Ishikawa (cell line): ENCODE measurements around the gene VIM.

Experiments used
- CEBPB ChIP-seq: IDR thresholded peaks from 2 replicates; pipeline ENCODE4 v1.6.1; 2012
- CREB1 ChIP-seq: IDR thresholded peaks from 2 replicates; pipeline ENCODE4 v1.6.1; 2012; ENCODE audit warnings: low read depth
- EGR1 ChIP-seq: IDR thresholded peaks from 2 replicates; pipeline ENCODE4 v1.6.1; 2012
- EP300 ChIP-seq: IDR thresholded peaks from 2 replicates; pipeline ENCODE4 v1.6.1; 2012; ENCODE audit warnings: borderline replicate concordance
- FOXM1 ChIP-seq: IDR thresholded peaks from 2 replicates; pipeline ENCODE4 v1.6.1; 2012; ENCODE audit warnings: low read depth, borderline replicate concordance
- NFIC ChIP-seq: IDR thresholded peaks from 2 replicates; pipeline ENCODE4 v1.6.1; 2012
- RAD21 ChIP-seq: IDR thresholded peaks from 2 replicates; pipeline ENCODE4 v1.6.1; 2012; ENCODE audit warnings: low read depth
- TAF1 ChIP-seq: IDR thresholded peaks from 2 replicates; pipeline ENCODE4 v1.6.1; 2012; ENCODE audit warnings: low read depth, mild to moderate bottlenecking
- TCF12 ChIP-seq: IDR thresholded peaks from 2 replicates; pipeline ENCODE4 v1.6.1; 2012; ENCODE audit warnings: low read depth
- TEAD4 ChIP-seq: IDR thresholded peaks from 2 replicates; pipeline ENCODE4 v1.6.1; 2012
- YY1 ChIP-seq: IDR thresholded peaks from 2 replicates; pipeline ENCODE4 v1.6.1; 2012; ENCODE audit warnings: low read depth
- ZBTB7A ChIP-seq: IDR thresholded peaks from 2 replicates; pipeline ENCODE4 v1.6.1; 2012; ENCODE audit warnings: low read depth
- TF ChIP-seq, protein P1 (sequence below): IDR thresholded peaks from 2 replicates; pipeline ENCODE4 v1.6.1; 2012
- TF ChIP-seq, protein P2 (sequence below): IDR thresholded peaks from 2 replicates; pipeline ENCODE4 v1.6.1; 2012
- TF ChIP-seq, protein P3 (sequence below): IDR thresholded peaks from 2 replicates; pipeline ENCODE4 v1.6.1; 2012; ENCODE audit warnings: low read depth, mild to moderate bottlenecking

VIM gene

DNA sequence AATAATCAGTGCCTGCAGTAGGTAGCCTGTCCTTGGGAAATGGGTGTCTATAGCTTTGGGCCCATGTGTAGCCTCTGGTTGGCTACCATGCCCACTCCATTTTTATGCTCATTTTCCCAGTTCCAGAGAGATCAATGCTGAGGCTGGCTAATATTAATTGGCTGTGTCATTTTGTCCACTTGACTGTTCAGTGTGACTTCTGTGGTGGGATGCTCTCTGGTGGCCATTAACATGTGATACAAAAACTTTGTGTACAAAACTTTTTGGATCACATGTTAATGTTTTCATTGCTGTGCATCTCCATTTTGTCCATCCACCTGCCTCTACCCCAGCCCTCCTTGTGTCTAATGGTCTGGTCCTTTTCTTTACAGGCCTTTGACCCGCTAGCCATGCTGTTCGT, 22.7 kb downstream of the VIM start:
- no peak for TF ChIP-seq CREB1
- no peak for TF ChIP-seq EGR1
- TF ChIP-seq, protein P1, sequence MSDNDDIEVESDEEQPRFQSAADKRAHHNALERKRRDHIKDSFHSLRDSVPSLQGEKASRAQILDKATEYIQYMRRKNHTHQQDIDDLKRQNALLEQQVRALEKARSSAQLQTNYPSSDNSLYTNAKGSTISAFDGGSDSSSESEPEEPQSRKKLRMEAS, result no peak
- no peak for TF ChIP-seq RAD21
- no peak for TF ChIP-seq TEAD4
- no peak for TF ChIP-seq FOXM1
- TF ChIP-seq CEBPB, result no peak
- no peak for TF ChIP-seq TAF1
- no peak for TF ChIP-seq EP300
- no peak for TF ChIP-seq TCF12
- no peak for TF ChIP-seq YY1
- no peak for TF ChIP-seq NFIC
- TF ChIP-seq, protein P2, sequence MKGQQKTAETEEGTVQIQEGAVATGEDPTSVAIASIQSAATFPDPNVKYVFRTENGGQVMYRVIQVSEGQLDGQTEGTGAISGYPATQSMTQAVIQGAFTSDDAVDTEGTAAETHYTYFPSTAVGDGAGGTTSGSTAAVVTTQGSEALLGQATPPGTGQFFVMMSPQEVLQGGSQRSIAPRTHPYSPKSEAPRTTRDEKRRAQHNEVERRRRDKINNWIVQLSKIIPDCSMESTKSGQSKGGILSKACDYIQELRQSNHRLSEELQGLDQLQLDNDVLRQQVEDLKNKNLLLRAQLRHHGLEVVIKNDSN, result no peak
- TF ChIP-seq ZBTB7A, result no peak
- TF ChIP-seq, protein P3, sequence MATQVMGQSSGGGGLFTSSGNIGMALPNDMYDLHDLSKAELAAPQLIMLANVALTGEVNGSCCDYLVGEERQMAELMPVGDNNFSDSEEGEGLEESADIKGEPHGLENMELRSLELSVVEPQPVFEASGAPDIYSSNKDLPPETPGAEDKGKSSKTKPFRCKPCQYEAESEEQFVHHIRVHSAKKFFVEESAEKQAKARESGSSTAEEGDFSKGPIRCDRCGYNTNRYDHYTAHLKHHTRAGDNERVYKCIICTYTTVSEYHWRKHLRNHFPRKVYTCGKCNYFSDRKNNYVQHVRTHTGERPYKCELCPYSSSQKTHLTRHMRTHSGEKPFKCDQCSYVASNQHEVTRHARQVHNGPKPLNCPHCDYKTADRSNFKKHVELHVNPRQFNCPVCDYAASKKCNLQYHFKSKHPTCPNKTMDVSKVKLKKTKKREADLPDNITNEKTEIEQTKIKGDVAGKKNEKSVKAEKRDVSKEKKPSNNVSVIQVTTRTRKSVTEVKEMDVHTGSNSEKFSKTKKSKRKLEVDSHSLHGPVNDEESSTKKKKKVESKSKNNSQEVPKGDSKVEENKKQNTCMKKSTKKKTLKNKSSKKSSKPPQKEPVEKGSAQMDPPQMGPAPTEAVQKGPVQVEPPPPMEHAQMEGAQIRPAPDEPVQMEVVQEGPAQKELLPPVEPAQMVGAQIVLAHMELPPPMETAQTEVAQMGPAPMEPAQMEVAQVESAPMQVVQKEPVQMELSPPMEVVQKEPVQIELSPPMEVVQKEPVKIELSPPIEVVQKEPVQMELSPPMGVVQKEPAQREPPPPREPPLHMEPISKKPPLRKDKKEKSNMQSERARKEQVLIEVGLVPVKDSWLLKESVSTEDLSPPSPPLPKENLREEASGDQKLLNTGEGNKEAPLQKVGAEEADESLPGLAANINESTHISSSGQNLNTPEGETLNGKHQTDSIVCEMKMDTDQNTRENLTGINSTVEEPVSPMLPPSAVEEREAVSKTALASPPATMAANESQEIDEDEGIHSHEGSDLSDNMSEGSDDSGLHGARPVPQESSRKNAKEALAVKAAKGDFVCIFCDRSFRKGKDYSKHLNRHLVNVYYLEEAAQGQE, result no peak

DNA sequence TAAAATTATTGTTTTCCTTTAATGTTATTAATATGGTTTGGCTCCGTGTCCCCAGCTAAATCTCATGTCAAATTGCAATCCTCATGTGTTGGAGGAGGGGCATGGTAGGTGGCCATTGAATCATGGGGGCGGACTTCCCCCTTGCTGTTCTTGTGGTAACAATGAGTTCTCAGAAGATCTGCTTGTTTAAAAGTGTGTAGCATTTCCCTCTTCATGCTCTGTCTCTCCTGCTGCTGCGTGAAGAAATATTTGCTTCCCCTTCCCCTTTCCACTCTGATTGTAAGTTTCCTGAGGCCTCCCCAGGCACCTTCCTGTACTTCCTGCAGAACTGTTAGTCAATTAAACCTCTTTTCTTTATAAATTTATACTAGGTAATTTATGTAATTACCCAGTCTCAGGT, 27.5 kb downstream of the VIM start:
- TF ChIP-seq, protein P2, result no peak
- TF ChIP-seq RAD21 (no peak), FOXM1 (no peak)

DNA sequence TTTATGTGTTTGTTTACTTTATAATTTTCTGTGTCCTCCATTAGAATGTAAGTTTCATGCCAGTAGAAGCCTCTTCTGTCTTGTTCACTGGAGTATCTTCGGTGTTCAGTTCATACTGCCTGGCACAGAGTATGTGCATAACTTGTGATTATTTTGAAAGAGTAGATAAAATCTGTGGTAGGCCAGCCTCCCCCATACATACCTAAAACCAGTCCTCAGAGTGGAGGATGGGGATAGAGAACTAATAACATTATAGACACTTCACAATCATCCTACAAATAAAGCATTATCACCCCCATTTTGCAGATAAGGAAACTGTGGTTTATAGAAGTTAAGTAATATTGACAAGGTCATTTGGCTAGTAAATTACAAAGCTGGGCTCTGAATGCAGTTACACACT, 28.0 kb downstream of the VIM start:
- no peak for TF ChIP-seq EGR1
- TF ChIP-seq NFIC, result no peak
- TF ChIP-seq TEAD4, result no peak
- TF ChIP-seq CREB1, result no peak
- TF ChIP-seq TAF1, result no peak
- TF ChIP-seq CEBPB, result no peak
- TF ChIP-seq, protein P3, result no peak
- no peak for TF ChIP-seq YY1
- TF ChIP-seq EP300, result no peak

DNA sequence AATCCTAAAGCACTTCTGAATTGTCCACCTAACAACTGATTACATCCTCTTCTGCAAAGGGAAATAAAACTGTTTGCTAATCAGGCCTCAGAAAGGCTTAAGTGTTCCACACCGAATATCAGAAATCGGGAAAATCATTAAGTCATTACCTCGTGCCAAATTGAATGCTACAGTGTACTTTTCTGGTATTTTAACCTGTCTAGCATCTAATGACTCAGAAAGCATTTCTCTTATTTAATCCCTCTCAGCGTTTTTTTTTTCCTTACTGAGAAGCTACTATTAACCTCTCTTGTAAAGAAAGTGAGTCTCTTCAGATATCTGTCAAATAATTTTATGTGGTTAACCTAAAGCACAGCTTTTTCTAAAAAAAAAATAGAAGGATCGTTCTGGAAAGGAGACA, 28.6 kb downstream of the VIM start:
- TF ChIP-seq CEBPB, result no peak
- TF ChIP-seq TEAD4, result no peak
- TF ChIP-seq TCF12, result no peak
- TF ChIP-seq, protein P3, result no peak
- TF ChIP-seq ZBTB7A, result no peak
- no peak for TF ChIP-seq EP300
- TF ChIP-seq, protein P2, result no peak
- no peak for TF ChIP-seq YY1
- TF ChIP-seq EGR1, result no peak
- TF ChIP-seq TAF1, result no peak

DNA sequence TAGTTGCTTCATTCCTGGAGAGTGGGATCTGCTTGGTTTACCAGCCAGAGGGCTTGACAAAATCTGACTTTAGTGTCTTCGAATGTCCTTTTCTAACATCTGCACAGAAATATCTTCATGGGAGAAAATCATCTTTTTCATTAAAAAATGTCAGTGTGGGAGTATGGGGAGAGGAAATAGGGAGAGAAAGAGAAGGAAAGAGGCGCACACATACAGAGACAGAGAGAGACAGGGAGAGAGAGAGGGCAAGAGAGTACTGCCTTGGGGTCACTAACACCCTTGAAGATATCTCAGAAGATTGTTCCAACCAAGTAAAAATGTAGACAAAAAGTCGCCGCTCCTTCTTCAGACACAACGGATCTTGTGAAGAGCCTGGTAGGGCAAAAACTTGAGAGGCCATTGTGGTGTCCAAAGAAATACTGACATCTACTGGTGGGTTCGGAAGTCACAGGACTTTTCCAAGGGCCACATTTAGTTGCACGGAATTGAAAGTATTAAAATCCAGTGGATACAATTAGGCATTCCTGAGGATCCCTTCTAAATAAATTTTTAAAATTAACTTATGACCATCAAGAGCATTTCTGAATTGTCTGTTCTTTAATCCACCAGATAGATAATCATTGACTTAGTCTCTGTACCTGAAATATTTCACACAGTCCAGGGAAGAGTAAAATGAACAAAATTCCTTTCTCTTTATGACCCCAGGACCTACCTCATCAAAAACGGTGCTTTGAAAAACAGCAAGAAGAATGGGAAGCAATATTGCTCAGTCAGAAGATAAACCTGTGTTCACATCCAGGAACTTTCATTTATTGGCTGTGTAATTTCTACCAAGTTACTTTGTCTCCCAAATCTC, 29.7 kb downstream of the VIM start:
- TF ChIP-seq YY1 (no peak), RAD21 (peak; percentile 85), TCF12 (no peak)
- TF ChIP-seq, protein P2, result no peak
